ENCODE data around the gene SHOC1.

- TF ChIP-seq CTCF (IDR thresholded peaks at IDR 0.05) (no peak), POLR2A (IDR thresholded peaks at IDR 0.05) (no peak)
Observed at GRCh38 chr9:111752455-111752854, 42.3 kb downstream of the SHOC1 start.

Measured in lower leg skin (tissue), 3 donors.